Amygdala (tissue), 56 donors: Measurements from ENCODE around the gene TMEM35B.
A peak's percentile ranks its signal among the peaks of the same experiment; 100 is the strongest.
"Not testable (repeated sequence)": the region's sequence is repeated elsewhere in the genome, so short reads cannot be mapped to it uniquely, and the experiment has no call there.

Source experiments
- DNase-seq, 56 donors: peaks; one replicate each; lab custom pipeline; 2025; lab: John Stamatoyannopoulos, UW

Gene TMEM35B

GRCh38 chr1:34984793-34985608 lies at the start of gene TMEM35B:
TSS of gene TMEM35B (minus strand) at chr1:34985347. CDS start at chr1:34985305, 42 bp downstream.
- peak in 46 of 56 donors; percentile 4 to 67 (median 38) for DNase-seq

GRCh38 chr1:35033346-35033745 lies 48.2 kb upstream of the TMEM35B start:
- no peak for DNase-seq

- no peak for DNase-seq
Measured at GRCh38 chr1:35032384-35032739, 47.2 kb upstream of the TMEM35B start.

GRCh38 chr1:35030756-35031446 lies 45.8 kb upstream of the TMEM35B start:
- DNase-seq, result peak in 13 of 56 donors; percentile 0 to 34 (median 12)

- DNase-seq, result no peak
Measured at GRCh38 chr1:35030338-35030737, 45.2 kb upstream of the TMEM35B start.

GRCh38 chr1:35029761-35030160 lies 44.6 kb upstream of the TMEM35B start:
- DNase-seq, result no peak

GRCh38 chr1:35016406-35016805 lies 31.3 kb upstream of the TMEM35B start:
- no peak for DNase-seq

GRCh38 chr1:35014486-35014885 lies 29.3 kb upstream of the TMEM35B start:
- DNase-seq, result no peak

GRCh38 chr1:35005711-35006110 lies 20.6 kb upstream of the TMEM35B start:
- DNase-seq, result no peak

- DNase-seq, result no peak
Measured at GRCh38 chr1:35001743-35002142, 16.6 kb upstream of the TMEM35B start.

- no peak for DNase-seq
Measured at GRCh38 chr1:34994878-34995277, 9.7 kb upstream of the TMEM35B start.

- DNase-seq, result no peak
Measured at GRCh38 chr1:34988581-34988980, 3.4 kb upstream of the TMEM35B start.

- DNase-seq, result no peak
Measured at GRCh38 chr1:34988147-34988546, 3.0 kb upstream of the TMEM35B start.

- DNase-seq, result no peak
Measured at GRCh38 chr1:34987018-34987417, 1.9 kb upstream of the TMEM35B start.

- DNase-seq, result not testable (repeated sequence)
Measured at GRCh38 chr1:34985609-34985904, 410 bp upstream of the TMEM35B start.

- peak in 4 of 56 donors; percentile 31 to 47 (median 35) for DNase-seq
Measured at GRCh38 chr1:34984435-34984792, 733 bp downstream of the TMEM35B start.

GRCh38 chr1:34983700-34984355 lies 1.3 kb downstream of the TMEM35B start:
- DNase-seq, result no peak

GRCh38 chr1:34982820-34983376 lies 2.2 kb downstream of the TMEM35B start:
- DNase-seq, result no peak

GRCh38 chr1:34980715-34981114 lies 4.4 kb downstream of the TMEM35B start:
- DNase-seq, result no peak

- no peak for DNase-seq
Measured at GRCh38 chr1:34978921-34979320, 6.2 kb downstream of the TMEM35B start.

- DNase-seq, result no peak
Measured at GRCh38 chr1:34977858-34978257, 7.3 kb downstream of the TMEM35B start.

- DNase-seq, result no peak
Measured at GRCh38 chr1:34977210-34977471, 8.0 kb downstream of the TMEM35B start.
